ENCODE data around the gene SEMA6D. TPM values are rescaled to one million over a fixed set of nuclear protein-coding genes. Genes with fewer than 3 reads are reported as not detected.

The SEMA6D gene
- total RNA-seq, 1 donor from 2014 or later, result 255 TPM

GRCh38 chr15:47741907-47742306 lies 24.6 kb downstream of the SEMA6D start:
- H3K27me3 Mint-ChIP-seq (ENCODE audit: unreplicated experiment), result peaks cover 10% of the 10 kb centered on the region
- no peak overlapping the region for H3K4me3 Mint-ChIP-seq (ENCODE audit: unreplicated experiment)
- peaks cover 42% of the 10 kb centered on the region for H3K4me1 Mint-ChIP-seq (ENCODE audit: low read depth, unreplicated experiment)
- DNase-seq, result no peak
- H3K36me3 Mint-ChIP-seq (ENCODE audit: unreplicated experiment), result peaks cover 11% of the 10 kb centered on the region
- no peak for TF ChIP-seq CTCF (IDR thresholded peaks at IDR 0.05; ENCODE audit: partially characterized antibody, unreplicated experiment)
- peak overlapping the region; percentile 9 for H3K27ac Mint-ChIP-seq (ENCODE audit: unreplicated experiment)
- H3K9me3 Mint-ChIP-seq (ENCODE audit: unreplicated experiment), result peaks cover 13% of the 10 kb centered on the region

GRCh38 chr15:47742334-47742733 lies 25.0 kb downstream of the SEMA6D start:
- peaks cover 10% of the 10 kb centered on the region for H3K27me3 Mint-ChIP-seq (ENCODE audit: unreplicated experiment)
- H3K36me3 Mint-ChIP-seq (ENCODE audit: unreplicated experiment), result peaks cover 11% of the 10 kb centered on the region
- no peak for TF ChIP-seq CTCF (IDR thresholded peaks at IDR 0.05; ENCODE audit: partially characterized antibody, unreplicated experiment)
- H3K4me3 Mint-ChIP-seq (ENCODE audit: unreplicated experiment), result no peak overlapping the region
- no peak for DNase-seq
- no peak overlapping the region for H3K27ac Mint-ChIP-seq (ENCODE audit: unreplicated experiment)
- H3K9me3 Mint-ChIP-seq (ENCODE audit: unreplicated experiment), result peaks cover 13% of the 10 kb centered on the region
- peaks cover 46% of the 10 kb centered on the region for H3K4me1 Mint-ChIP-seq (ENCODE audit: low read depth, unreplicated experiment)

GRCh38 chr15:47742742-47743141 lies 25.4 kb downstream of the SEMA6D start:
- Mint-ChIP-seq H3K27me3 (ENCODE audit: unreplicated experiment) (peaks cover 10% of the 10 kb centered on the region), H3K9me3 (ENCODE audit: unreplicated experiment) (peaks cover 16% of the 10 kb centered on the region), H3K4me3 (ENCODE audit: unreplicated experiment) (no peak overlapping the region), H3K27ac (ENCODE audit: unreplicated experiment) (no peak overlapping the region), H3K4me1 (ENCODE audit: low read depth, unreplicated experiment) (peaks cover 50% of the 10 kb centered on the region), H3K36me3 (ENCODE audit: unreplicated experiment) (peaks cover 11% of the 10 kb centered on the region)
- TF ChIP-seq CTCF (IDR thresholded peaks at IDR 0.05; ENCODE audit: partially characterized antibody, unreplicated experiment), result no peak
- no peak for DNase-seq

DNA sequence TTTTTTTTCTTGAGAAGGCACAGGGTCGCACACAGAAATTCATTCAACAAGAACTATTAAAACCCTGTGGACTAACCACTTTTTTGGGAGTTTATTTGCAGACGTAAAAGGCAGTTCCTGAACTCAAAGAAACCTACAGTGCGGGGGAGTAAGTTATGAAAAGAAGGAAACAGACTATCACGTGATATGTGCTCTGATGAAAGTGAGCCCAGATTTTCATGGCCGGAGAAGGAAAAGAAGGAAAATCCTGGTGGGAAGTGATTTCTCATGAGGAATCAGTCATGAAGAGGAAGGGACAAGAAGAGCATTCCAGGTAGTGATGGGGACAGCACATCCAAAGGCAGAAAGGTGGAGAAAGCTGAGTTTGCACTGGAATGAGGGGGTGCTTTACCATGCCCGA lies 26.1 kb downstream of the SEMA6D start:
- Mint-ChIP-seq H3K27ac (ENCODE audit: unreplicated experiment) (peak overlapping the region; percentile 50), H3K4me1 (ENCODE audit: low read depth, unreplicated experiment) (peaks cover 49% of the 10 kb centered on the region), H3K27me3 (ENCODE audit: unreplicated experiment) (peaks cover 8% of the 10 kb centered on the region), H3K9me3 (ENCODE audit: unreplicated experiment) (peaks cover 13% of the 10 kb centered on the region), H3K4me3 (ENCODE audit: unreplicated experiment) (no peak overlapping the region), H3K36me3 (ENCODE audit: unreplicated experiment) (peaks cover 11% of the 10 kb centered on the region)
- no peak for DNase-seq
- TF ChIP-seq CTCF (IDR thresholded peaks at IDR 0.05; ENCODE audit: partially characterized antibody, unreplicated experiment), result no peak

DNA sequence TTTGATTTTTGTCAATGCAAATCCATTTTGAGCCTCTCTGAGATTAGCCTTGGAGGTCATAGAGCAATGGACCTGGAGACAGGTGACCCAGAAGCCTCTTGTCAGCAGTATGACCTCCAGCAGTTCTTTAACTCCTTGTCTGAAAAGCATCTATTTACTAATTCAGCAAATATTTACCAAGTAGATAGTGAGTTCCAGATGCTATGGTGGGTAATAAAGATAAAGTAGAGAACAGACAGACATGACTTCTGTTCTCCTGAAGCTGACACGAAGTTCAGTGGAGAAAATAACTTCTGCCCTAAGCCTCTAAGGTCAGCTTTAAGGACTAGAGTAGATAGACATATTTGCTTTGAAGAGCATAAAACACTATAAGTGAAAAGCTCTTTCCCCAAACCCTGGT lies 26.6 kb downstream of the SEMA6D start:
- Mint-ChIP-seq H3K36me3 (ENCODE audit: unreplicated experiment) (peaks cover 11% of the 10 kb centered on the region), H3K27me3 (ENCODE audit: unreplicated experiment) (peaks cover 8% of the 10 kb centered on the region), H3K27ac (ENCODE audit: unreplicated experiment) (no peak overlapping the region), H3K9me3 (ENCODE audit: unreplicated experiment) (peaks cover 13% of the 10 kb centered on the region), H3K4me1 (ENCODE audit: low read depth, unreplicated experiment) (peaks cover 49% of the 10 kb centered on the region), H3K4me3 (ENCODE audit: unreplicated experiment) (no peak overlapping the region)
- no peak for DNase-seq
- TF ChIP-seq CTCF (IDR thresholded peaks at IDR 0.05; ENCODE audit: partially characterized antibody, unreplicated experiment), result no peak
